Measurements from ENCODE around the gene PTPRM.

The PTPRM gene

GRCh38 chr18:7924616-7925015 is 357.5 kb downstream of the PTPRM start:
- no peak overlapping the region for H3K4me3 ChIP-seq (ENCODE audit: low read length)
- DNase-seq (ENCODE audit: low read depth) = no peak
- no peak for TF ChIP-seq CTCF (conservative IDR thresholded peaks at IDR 0.05; ENCODE audit: low read depth, low read length)

- no peak for DNase-seq (ENCODE audit: low read depth)
- no peak overlapping the region for H3K4me3 ChIP-seq (ENCODE audit: low read length)
Measured at GRCh38 chr18:7926526-7926925, 359.4 kb downstream of the PTPRM start.

GRCh38 chr18:7927119-7927518 is 360.0 kb downstream of the PTPRM start:
- no peak overlapping the region for H3K4me3 ChIP-seq (ENCODE audit: low read length)
- DNase-seq (ENCODE audit: low read depth) = no peak
- TF ChIP-seq CTCF (conservative IDR thresholded peaks at IDR 0.05; ENCODE audit: low read depth, low read length) = no peak

More at GRCh38 chr18:7926526-7926925, 359.4 kb downstream of the PTPRM start:
- peak; percentile 28 for TF ChIP-seq CTCF (conservative IDR thresholded peaks at IDR 0.05; ENCODE audit: low read depth, low read length)

GRCh38 chr18:7931763-7932162 is 364.6 kb downstream of the PTPRM start:
- TF ChIP-seq CTCF (conservative IDR thresholded peaks at IDR 0.05; ENCODE audit: low read depth, low read length) = no peak
- H3K4me3 ChIP-seq (ENCODE audit: low read length) = no peak overlapping the region
- no peak for DNase-seq (ENCODE audit: low read depth)

GRCh38 chr18:7937268-7937667 is 370.2 kb downstream of the PTPRM start:
- no peak overlapping the region for H3K4me3 ChIP-seq (ENCODE audit: low read length)
- no peak for TF ChIP-seq CTCF (conservative IDR thresholded peaks at IDR 0.05; ENCODE audit: low read depth, low read length)
- DNase-seq (ENCODE audit: low read depth) = no peak

GRCh38 chr18:7939521-7939920 is 372.4 kb downstream of the PTPRM start:
- DNase-seq (ENCODE audit: low read depth) = no peak
- no peak overlapping the region for H3K4me3 ChIP-seq (ENCODE audit: low read length)
- TF ChIP-seq CTCF (conservative IDR thresholded peaks at IDR 0.05; ENCODE audit: low read depth, low read length) = no peak

- no peak for TF ChIP-seq CTCF (conservative IDR thresholded peaks at IDR 0.05; ENCODE audit: low read depth, low read length)
- H3K4me3 ChIP-seq (ENCODE audit: low read length) = no peak overlapping the region
- DNase-seq (ENCODE audit: low read depth) = no peak
Measured at GRCh38 chr18:7940379-7940778, 373.3 kb downstream of the PTPRM start.
